Gastroesophageal sphincter (tissue), 3 donors: ENCODE data around the gene LNX2.

Experiments
- POLR2A ChIP-seq, 2 donors: fragments of 450-650 bp; IDR thresholded peaks; one replicate each; pipeline ENCODE4 v1.6.1; 2017; ENCODE audit warnings: antibody characterized with exemption in 2 of 2, mild to moderate bottlenecking in 2 of 2, moderate library complexity in 1 of 2
- TF ChIP-seq, protein P1 (sequence below), 4 experiments: fragments of 200-600 bp in 2 of 4; fragments of 450-650 bp in 2 of 4; sonication (generic) in 1 of 4; IDR thresholded peaks; one replicate each; pipeline ENCODE4 v1.5.1; 2017 to 2019; ENCODE audit warnings: antibody characterized with exemption in 4 of 4, mild to moderate bottlenecking in 2 of 4, moderate library complexity in 2 of 4

DNA sequence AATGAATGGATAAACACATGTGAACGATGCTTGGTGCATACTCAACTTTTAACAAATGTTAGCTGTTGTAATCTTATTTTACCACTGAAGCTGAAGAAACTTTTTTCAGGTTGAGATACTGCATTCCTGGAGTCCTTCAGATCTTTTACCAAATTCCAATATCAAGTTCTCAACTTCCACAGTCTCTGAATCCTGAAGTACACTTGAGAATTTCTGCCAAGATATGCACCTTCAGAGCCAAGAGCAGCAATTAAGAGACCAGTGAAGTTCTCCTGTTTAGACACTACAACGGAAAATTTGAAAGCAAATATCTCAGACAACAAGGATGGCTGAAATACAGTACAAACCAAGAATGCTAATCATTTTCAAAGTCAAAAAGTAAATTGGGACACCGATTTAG lies 85.3 kb downstream of the LNX2 start:
- TF ChIP-seq, protein P1, sequence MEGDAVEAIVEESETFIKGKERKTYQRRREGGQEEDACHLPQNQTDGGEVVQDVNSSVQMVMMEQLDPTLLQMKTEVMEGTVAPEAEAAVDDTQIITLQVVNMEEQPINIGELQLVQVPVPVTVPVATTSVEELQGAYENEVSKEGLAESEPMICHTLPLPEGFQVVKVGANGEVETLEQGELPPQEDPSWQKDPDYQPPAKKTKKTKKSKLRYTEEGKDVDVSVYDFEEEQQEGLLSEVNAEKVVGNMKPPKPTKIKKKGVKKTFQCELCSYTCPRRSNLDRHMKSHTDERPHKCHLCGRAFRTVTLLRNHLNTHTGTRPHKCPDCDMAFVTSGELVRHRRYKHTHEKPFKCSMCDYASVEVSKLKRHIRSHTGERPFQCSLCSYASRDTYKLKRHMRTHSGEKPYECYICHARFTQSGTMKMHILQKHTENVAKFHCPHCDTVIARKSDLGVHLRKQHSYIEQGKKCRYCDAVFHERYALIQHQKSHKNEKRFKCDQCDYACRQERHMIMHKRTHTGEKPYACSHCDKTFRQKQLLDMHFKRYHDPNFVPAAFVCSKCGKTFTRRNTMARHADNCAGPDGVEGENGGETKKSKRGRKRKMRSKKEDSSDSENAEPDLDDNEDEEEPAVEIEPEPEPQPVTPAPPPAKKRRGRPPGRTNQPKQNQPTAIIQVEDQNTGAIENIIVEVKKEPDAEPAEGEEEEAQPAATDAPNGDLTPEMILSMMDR (IDR thresholded peaks at IDR 0.05), result no peak
- TF ChIP-seq POLR2A (IDR thresholded peaks at IDR 0.05), result no peak
